Inferior parietal cortex (tissue), 1 donor: Measurements from ENCODE around the gene KIF25.

Experiments
- DNase-seq: peaks from one replicate; pipeline ENCODE4 v3.0.0-alpha.2; 2016; ENCODE audit errors: extremely low spot score

The KIF25 gene

DNA sequence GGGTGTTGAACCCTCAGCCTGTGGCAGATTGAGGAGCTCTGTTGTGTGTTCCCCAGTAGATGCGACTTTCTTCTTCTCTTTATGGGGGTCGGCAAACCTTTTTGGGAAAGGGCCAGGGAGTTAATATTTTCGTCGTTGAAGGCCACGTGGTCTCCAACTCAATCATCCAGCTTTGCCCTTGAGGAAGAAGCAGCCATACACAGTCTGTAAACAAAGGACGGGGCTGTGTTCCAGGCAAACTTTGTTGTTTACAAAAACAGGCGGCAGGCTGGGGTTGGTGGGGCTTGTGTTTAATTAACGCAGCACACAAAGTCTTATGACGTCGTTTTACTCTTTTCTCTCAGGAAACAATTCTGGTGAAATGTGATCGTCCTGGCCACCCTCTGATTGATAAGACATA lies 20.2 kb downstream of the KIF25 start:
- DNase-seq: no peak

DNA sequence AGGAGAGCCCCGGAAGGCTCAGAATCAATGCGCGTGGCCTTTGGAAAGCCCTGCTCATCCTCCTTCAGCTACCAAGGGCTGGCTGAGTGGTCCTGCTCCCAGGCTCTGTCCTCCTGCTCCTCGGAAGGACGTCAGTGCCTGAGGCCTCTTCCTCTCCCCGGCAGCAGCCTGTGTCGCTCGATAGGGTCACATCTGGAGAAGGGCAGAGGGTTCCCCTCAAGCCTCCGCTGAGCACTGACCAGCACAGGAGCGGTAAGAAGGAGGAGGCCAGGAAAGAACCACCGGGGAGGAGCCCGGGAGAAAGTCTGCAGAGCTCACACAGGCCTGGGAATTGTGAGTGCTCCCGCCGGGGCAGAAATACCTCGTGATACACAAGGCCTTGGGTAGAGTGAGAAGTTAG lies 21.2 kb downstream of the KIF25 start:
- no peak for DNase-seq

DNA sequence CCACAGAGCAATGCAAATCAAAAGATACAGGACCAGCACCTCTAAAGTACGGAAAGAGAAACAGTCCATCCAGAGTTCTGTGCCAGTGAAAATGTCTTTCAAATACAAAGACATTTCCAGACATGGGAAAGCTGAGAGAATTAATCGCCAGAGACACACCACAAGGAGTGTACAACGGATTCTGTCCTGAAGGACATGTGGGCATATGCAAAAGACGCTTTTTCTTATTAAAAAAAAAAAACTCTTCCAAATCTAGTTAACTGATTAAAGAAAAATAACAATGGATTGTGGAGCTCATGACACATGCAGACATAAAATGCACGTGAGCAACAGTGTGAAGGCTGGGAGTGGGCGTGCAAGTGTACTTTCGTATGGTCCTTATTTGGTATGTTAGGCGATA lies 22.8 kb downstream of the KIF25 start:
- no peak for DNase-seq

DNA sequence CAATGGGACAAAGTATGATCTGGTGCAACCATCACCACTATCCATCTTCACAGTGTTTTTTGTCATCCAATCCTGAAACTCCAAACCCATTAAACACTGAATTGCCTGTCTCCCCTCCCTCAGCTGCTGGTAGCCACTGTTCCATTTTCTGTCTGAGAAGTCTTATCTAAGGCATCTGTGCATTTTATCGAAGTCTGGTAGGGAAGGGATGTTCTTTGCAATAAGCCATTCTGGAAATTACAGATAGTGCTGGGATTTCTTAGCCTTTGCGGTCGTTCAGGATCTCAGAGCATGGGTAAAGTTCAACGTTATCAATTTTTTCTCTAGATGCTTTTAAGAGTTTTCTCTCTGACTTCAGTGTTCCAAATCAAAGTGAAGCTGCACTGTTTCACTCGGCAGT lies 24.1 kb downstream of the KIF25 start:
- no peak for DNase-seq

DNA sequence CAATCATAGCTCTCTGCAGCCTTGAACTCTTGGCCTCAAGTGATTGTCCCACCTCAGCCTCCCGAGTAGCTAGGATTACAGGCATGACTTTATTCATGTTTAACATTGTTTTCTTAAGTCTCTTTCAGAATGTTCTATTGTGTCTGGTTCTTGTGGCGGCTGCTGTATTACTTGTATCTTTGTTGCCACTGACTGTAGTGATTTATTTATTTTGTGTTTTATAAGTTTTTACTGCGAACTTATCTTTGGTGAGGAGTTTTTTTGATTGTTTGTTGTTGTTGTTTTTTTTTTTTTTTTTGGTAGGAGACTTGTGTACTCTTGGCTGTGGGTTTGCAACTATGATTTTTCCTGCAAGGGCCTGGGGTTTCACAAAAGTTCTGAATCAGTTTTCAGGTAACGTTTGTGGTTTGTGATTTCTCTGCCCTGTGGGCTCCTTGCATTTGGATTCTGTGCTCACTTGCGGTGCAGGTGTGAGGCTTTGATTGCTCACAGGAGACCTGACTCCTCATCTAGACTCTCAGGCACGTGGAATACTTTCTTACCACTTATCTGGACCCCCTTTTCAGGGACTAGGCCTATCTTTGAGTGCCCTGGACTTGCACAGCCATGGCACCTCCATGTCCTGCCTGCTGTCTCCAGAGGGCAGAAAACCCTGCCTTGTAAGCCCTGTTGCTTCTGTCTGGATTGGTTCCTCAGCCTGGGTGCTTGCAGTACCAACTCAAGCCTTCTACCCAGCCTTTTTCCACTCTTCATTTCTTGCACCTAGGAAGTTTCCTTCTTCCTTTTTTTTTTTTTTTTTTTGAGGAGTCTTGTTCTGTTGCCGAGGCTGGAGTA lies 25.2 kb downstream of the KIF25 start:
- no peak for DNase-seq

DNA sequence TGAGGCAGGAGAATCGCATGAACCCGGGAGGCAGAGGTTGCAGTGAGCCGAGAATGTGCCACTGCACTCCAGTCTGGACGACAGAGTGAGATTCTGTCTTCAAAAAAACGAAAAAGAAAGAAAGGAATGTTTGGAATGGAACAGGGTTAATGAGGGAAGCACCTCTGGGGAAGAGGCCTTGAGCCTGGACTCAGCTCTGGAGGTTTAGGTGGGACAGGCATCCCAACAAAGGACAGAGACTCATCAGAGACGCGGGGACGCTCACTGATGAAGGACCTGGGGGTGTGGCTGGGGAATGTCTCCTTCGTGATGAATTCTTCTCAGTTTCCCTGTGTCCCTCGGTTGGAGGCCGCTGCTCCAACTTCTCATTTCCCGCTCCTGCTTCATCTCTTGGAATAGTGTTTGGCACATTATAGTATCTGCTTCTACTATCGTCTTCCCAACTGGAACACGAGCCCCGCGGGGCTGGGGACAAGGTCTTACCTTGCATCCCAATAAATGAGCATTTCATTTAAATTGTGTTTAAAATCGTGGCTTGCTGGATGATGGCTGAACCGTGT lies 27.6 kb downstream of the KIF25 start:
- no peak for DNase-seq

DNA sequence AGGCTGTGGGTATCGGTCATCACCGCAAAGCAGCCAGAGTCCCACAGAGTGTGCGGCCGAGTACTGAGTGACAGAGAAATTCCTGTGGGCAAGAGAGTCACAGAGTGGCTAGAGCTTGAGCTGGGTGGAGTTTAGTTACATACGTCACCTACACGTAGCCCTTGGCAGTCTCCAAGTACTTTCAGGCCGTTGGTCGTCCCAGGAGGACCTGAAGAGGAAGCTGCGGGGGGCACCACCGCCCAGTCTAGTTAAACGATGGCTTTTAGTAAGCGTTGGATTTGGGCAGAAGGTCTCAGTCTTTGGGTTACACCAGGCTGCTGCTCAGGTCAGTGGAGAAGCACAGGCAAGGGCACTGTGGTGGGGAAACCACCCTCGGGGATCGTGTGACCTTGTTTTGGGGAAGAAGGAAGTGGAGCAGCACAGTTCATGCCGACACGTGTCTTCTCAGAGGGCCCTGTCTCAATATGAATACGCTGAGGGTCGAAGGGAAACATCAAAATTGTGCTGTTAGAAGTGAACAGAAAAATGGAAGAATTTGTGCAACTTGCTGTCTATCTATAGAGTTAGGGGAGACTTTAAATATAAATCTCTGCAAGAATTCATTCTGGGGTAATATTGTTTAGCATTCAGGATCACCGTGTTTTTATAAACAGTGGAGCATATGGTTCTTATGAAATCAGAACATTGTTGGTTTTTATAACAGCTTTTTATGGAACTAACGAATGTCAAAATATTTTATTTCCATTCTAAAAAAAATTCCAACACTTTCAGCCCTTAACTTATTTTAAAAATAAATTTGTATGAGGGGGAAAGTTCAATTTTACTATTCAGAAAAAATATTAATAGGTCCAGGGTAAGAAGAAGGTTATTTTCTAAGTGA lies 28.6 kb downstream of the KIF25 start:
- no peak for DNase-seq

DNA sequence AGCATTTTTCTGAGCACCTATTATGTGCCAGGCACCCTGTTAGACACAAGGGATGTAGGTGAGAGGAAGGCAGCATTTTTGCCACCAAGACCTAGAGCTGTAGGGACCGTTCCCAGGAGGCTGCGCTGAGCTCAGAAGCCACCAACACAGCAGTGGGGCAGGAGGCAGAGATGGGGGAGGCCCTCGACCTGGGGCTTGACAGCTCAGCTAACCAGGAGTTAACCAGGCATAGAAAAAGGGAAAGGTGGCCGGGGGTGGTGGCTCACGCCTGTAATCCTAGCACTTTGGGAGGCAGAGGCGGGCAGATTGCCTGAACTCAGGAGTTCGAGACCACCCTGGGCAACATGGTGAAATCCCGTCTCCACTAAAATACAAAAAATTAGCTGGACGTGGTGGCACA lies 29.5 kb downstream of the KIF25 start:
- no peak for DNase-seq

DNA sequence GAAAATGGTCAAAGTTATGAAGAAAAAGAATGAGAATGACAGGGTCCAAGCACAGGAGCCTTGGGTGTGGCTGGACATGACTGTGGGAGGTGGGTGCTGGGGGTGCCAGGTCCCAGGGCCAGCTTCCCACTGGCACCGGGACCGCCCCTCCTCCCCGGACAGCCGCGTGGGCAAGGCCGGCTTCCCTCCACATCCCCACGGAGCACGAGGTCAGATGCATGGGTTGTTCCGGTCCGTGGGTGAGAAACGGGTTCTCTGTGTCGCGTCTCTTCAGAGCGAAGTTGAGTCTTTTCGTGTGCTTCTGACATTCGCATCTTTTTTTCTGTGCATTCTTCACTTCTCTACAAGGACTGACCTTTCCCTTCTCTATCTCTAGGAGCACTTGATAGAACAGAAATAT lies 30.1 kb downstream of the KIF25 start:
- no peak for DNase-seq

DNA sequence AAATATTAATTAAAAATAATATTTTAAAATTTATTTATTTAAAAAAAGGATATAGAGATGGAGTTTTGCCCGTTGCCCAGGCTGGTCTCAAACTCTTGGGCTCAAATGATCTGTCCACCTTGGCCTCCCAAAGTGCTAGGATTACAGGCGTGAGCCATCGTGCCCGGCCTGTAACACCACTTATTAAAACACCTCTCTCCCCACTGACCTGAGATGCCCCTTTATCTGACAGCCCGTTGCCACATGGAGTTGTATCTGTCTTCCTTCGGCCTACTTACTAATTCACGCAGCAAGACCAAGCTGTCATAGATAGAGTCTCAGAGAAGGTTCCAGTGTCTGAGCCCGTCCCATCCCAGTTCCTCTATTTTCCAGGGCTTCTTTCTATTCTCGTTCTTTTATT lies 30.7 kb downstream of the KIF25 start:
- no peak for DNase-seq

DNA sequence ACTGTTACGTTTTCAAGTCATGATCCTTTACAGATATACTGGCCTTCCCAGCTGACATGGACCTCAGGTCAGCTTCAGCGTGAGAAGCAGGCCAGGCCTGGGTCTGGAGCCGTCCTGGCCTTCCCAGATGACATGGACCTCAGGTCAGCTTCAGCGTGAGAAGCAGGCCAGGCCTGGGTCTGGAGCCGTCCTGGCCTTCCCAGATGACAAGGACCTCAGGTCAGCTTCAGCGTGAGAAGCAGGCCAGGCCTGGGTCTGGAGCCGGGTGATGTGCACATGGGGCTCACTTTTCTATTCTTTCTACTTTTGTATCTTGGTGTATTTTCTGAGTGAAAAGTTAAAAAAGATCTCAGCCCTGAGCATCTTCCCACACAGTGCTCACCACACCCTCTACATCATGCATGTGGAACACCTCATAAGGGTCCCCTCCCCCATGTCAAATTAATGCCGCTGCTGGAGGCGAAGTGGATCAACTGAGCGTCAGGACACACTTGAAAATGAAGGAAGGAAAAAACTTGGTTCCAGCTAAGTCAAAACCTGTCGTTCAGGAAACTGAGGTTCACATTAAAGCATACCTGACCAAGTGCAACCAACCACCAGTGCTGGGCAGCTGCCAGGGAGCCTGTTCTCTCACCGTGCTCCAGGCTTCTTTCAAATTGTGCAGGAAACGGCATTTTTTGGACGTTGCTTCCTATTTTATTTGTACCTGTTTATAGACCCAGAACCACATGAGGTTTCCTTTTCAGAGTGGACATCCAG lies 32.2 kb downstream of the KIF25 start:
- DNase-seq: no peak

DNA sequence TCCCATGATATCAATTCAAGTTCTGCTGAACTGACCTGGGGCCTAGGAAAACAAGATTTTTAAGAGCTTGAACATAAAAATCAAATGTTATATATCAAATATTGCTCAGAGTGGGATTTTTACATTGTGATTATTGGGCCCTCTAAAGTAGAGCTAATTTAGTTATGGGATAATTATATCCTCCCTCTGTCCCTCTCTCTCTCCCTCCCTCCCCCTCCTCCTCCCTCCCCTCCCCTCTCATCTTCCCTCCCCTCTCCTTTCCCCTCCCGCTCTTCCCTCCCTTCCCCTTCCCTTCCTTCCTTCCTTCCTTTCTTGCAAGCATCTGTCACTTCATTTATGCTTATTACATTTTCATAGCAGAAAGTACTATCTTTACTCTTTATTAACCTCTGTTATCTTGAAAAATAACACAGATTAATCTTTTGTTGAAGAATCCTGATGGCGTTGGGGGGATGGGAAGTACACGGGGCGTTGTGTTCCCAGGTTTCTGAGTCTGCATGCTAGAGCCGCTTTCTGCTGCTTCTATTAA lies 32.8 kb downstream of the KIF25 start:
- DNase-seq: no peak

DNA sequence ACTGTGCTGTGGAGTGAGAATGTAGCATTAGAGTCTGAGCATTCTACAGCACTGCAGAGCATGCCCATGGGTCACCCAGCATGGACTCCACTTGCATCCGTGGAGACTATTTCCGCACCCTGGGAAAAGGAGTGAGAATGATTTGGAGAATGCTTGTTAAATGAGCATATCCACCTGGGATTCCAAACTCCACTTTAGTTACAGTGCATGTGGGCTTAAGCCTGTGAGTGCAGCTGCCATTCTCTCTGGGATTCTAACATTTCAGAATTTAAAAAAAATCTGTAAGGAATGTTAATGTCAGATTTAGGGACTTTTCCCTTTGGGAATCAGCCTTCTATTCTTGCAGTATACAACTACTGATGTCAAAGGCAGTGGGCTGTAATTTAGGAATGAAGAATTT lies 33.4 kb downstream of the KIF25 start:
- DNase-seq: no peak

DNA sequence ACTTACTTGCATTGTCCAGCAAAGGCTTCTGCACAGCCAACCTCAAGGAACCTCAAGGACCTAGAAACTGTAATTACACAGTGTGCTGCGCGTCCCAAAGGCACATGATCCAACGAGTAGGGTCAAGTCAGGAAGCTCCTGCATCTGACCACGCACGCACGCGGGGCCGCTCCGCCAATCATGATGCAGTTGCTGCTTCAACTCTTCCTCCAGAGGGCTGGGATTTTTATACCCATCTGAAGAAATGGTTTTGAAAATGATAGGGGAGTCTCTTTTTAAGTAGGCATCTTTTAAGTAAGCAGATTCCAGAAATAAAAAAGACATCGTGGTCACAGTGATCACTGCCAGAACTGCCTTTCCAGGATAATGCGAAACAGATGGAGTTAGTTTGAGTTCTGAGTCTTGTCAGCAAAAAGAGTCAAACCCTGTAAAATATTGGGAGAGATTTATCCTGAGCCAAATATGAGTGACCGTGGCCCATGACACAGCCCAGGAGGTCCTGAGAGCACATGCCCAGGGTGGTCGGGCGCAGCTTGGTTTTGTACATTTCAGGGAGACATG lies 34.0 kb downstream of the KIF25 start:
- no peak for DNase-seq

DNA sequence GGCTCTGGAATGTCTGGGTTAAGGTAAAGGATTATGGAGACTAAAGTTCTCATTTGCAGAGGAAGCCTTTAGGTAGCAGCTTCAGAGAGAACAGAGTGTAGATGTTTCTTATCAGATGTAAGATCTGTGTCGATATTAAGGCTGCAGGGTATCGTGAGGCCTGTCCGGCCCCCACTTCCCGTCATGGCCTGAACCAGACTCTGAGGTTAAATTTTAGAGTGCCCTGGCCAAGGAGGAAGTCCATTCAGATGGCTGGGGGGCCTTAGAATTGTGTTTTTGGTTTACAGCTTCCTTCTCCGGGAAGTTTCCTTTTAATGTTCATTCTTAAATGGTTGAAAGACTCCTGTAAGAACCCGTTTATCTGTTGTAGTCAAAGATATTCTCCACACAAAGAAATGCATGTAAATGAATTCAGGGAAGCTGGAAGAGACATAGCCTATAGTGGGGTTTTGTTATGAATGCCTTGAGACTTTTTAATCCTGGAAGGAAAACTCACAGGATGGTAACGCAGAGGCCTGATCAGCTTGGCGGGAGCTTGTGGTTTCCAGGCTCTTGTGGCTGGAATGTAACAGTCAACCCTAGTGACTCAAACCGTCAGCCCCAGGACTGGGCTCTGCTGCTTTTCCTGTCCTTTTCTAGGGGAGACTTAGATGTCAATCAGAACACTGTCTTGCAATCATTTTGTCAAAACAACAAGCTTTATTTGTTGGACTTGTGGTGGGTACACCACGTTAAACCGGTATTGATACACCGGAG lies 34.7 kb downstream of the KIF25 start:
- no peak for DNase-seq

DNA sequence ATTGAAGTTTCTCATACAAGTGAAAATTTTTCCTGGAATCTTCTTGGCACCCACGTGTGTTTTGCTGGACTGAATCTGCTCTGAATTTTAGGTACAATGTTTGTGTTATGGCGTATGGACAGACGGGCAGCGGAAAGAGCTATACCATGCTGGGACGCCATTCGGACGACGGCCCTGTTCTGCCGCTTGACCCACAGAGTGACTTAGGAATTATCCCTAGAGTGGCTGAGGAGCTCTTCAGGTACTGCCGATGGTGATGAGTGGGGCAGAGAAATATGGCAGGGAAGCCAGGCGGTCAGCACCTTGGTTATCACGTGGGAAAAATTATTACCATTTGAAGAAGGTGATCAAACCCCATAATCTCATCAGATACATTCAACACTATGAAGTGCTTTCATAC lies 36.3 kb downstream of the KIF25 start:
- DNase-seq: no peak

DNA sequence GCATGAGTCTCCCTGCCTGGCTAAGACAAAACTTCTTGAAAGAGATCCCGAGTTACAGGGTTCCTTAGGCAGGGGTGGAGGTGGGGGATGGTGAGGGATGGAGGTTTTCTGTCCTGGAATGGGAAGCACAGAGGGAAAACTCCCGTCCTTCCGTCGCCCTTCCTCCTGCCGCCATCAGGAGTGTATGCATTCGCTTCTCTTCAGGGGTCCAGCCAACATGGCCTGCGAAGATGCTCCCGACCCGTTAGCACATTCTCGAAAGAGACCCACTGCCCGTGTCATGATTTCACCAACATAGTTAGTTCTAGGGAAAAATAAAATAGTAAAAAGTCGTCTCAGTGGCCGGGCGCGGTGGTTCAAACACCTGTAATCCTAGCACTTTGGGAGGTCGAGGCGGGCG lies 37.1 kb downstream of the KIF25 start:
- no peak for DNase-seq

DNA sequence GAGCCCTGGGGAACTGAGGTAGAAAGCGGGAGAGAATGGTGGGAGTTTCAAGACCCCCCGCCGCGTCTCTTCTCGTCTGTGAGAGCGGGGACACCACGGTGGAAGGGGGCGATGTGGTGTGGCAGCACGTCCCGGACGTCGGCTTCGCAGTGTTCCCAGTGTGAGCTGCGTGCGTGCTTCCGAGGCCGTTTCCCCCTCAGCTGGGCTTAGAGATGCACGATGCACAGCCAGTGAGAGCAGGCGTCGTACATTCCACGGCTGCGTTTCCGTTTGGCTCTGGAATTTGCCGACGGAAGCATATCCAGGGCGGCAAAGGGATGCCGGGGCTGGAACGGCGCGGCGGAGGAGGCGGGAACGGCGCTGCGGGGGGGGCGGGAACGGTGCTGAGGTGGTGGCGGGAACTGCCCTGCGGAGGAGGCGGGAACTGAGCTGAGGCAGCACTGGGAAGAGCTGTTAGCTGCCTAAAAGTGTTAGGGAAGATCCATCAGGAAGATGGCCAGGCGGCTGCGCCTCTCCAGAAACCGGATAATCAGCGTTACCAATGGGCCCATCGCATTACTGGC lies 37.7 kb downstream of the KIF25 start:
- DNase-seq: no peak

DNA sequence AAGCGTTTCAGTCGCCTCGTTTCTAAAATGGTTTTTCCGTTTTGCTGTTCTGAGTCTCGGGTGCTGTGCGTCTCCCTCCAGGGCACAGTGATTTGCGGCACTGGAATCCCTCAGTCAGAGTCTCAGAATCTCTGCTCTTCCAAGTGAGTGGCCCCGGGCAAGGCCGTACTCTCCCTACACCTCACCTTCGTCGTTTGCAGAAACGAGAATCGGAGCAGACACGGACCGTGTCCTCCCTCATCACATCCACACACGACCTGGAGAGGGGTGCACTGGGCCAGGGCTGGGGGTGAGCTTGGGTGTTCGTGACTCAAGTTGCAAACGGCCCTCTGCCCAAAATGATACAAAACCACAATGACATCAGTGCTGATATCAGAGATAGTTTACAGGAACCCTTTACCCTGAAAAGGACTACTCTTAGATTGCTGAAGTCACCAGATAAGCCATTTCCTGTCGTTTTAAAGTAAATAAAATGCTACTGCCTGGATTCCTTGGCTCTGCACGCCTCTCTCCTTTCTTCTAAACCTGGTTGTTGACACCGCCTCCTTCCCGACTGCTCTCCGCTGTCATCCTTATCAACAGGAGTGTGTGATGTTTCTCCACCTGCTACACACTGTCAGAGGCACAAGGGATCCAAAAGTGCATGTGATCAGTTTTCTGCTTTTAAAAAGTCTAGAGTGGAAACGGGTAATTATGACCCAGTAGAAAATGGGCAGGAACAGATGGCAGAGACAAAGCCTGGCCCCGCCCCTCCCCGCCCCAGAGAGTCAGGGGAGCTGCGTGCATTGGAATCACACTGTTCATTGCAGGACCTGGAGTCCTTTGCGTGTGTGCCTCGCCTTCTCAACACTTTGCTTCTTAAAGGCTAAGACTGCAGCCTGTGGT lies 38.4 kb downstream of the KIF25 start:
- peak; percentile 31 for DNase-seq
